ENCODE data around the gene RNF112.

The RNF112 gene

GRCh38 chr17:19376811-19377210 is 34.2 kb upstream of the RNF112 start:
- no peak for DNase-seq

- peak; percentile 100 for DNase-seq
Observed at GRCh38 chr17:19377602-19378415, 33.2 kb upstream of the RNF112 start.

GRCh38 chr17:19378416-19379360 is 32.3 kb upstream of the RNF112 start, which contains the start of gene MAPK7:
Gene MAPK7, plus strand, starts transcription at chr17:19378498. Its CDS starts 403 bp downstream, at chr17:19378901.
- no peak for DNase-seq

- DNase-seq: no peak
Observed at GRCh38 chr17:19379361-19380065, 31.5 kb upstream of the RNF112 start.

- no peak for DNase-seq
Observed at GRCh38 chr17:19380481-19381301, 30.3 kb upstream of the RNF112 start.

GRCh38 chr17:19381361-19381740 is 29.7 kb upstream of the RNF112 start:
- DNase-seq: no peak

GRCh38 chr17:19381741-19382444 is 29.1 kb upstream of the RNF112 start:
- no peak for DNase-seq

GRCh38 chr17:19382531-19383444 is 28.2 kb upstream of the RNF112 start:
- no peak for DNase-seq

GRCh38 chr17:19383681-19384470 is 27.2 kb upstream of the RNF112 start:
- DNase-seq: no peak

GRCh38 chr17:19384723-19385391 is 26.2 kb upstream of the RNF112 start:
- no peak for DNase-seq

GRCh38 chr17:19385521-19385983 is 25.5 kb upstream of the RNF112 start:
- DNase-seq: no peak

GRCh38 chr17:19386051-19386929 is 24.7 kb upstream of the RNF112 start:
- no peak for DNase-seq

GRCh38 chr17:19386974-19387920 is 23.8 kb upstream of the RNF112 start, which contains the start of gene MFAP4:
Gene MFAP4, minus strand, starts transcription at chr17:19387190. Its CDS starts 35 bp downstream, at chr17:19387155.
- DNase-seq: no peak

- DNase-seq: no peak
Observed at GRCh38 chr17:19387921-19388521, 23.0 kb upstream of the RNF112 start.

- DNase-seq: no peak
Observed at GRCh38 chr17:19388791-19389785, 21.9 kb upstream of the RNF112 start.

All from SHP77 treated with DMSO at 0.1 percent for 48 hours (cell line).